ENCODE data around the gene HLA-DPB1. TPM values are rescaled to one million over a fixed set of nuclear protein-coding genes. Genes with fewer than 3 reads are reported as not detected.

The HLA-DPB1 gene
- total and polyA plus RNA-seq, 2 donors (not counting 1 experiment from before 2014, with no cell fraction given): 1.3 to 11.5 TPM

- no peak overlapping the region for H3K27ac ChIP-seq (ENCODE audit: insufficient read depth, low read length)
- H3K79me2 ChIP-seq (ENCODE audit: control insufficient read depth, insufficient read depth, low read length): no peaks in the 10 kb centered on the region
- H3K4me3 ChIP-seq (replicated peaks in 1 of 4; ENCODE audit: control extremely low read depth in 1 of 4, insufficient read depth in 1 of 4, low read depth in 3 of 4, low read length in 4 of 4): no peak overlapping the region
- no peak for DNase-seq (ENCODE audit: low read depth in 2 of 2)
- no peaks in the 10 kb centered on the region for H3K9me3 ChIP-seq (ENCODE audit: control insufficient read depth, insufficient read depth, low read depth, low read length)
- no peak overlapping the region for H3K9ac ChIP-seq (ENCODE audit: insufficient read depth, low read length)
- H3K36me3 ChIP-seq (ENCODE audit: control insufficient read depth, insufficient read depth, low read length): no peaks in the 10 kb centered on the region
- no peak overlapping the region for H3K4me2 ChIP-seq (ENCODE audit: extremely low read depth, insufficient read depth, low read length)
- no peak overlapping the region for H2AFZ ChIP-seq (ENCODE audit: low read length)
- no peaks in the 10 kb centered on the region for H4K20me1 ChIP-seq (ENCODE audit: control insufficient read depth, extremely low read depth, insufficient read depth, low read length)
- H3K27me3 ChIP-seq (ENCODE audit: control insufficient read depth, insufficient read depth, low read length): peaks cover 3% of the 10 kb centered on the region
- TF ChIP-seq CTCF (conservative IDR thresholded peaks at IDR 0.05 in 1 of 2, IDR thresholded peaks at IDR 0.05 in 1 of 2; ENCODE audit: low read depth in 1 of 2, low read length in 2 of 2): no peak
- no peak for TF ChIP-seq EZH2 (IDR thresholded peaks at IDR 0.05; ENCODE audit: low read length, missing control alignments)
- H3K4me1 ChIP-seq (ENCODE audit: control insufficient read depth, extremely low read depth, insufficient read depth, low read length): no peaks in the 10 kb centered on the region
Measured at GRCh38 chr6:33072508-33073100, 3.2 kb upstream of the HLA-DPB1 start.

- peaks cover 3% of the 10 kb centered on the region for H3K27me3 ChIP-seq (ENCODE audit: control insufficient read depth, insufficient read depth, low read length)
- DNase-seq (ENCODE audit: low read depth in 2 of 2): no peak
- no peak within 1 kb of the TSS for H2AFZ ChIP-seq (ENCODE audit: low read length)
- no peak within 1 kb of the TSS for H3K27ac ChIP-seq (ENCODE audit: insufficient read depth, low read length)
- TF ChIP-seq CTCF (conservative IDR thresholded peaks at IDR 0.05 in 1 of 2, IDR thresholded peaks at IDR 0.05 in 1 of 2; ENCODE audit: low read depth in 1 of 2, low read length in 2 of 2): no peak
- no peak for TF ChIP-seq EZH2 (IDR thresholded peaks at IDR 0.05; ENCODE audit: low read length, missing control alignments)
- H3K4me2 ChIP-seq (ENCODE audit: extremely low read depth, insufficient read depth, low read length): no peak within 1 kb of the TSS
- H3K4me3 ChIP-seq (replicated peaks in 1 of 4; ENCODE audit: control extremely low read depth in 1 of 4, insufficient read depth in 1 of 4, low read depth in 3 of 4, low read length in 4 of 4): no peak within 1 kb of the TSS
- H3K9me3 ChIP-seq (ENCODE audit: control insufficient read depth, insufficient read depth, low read depth, low read length): no peaks in the 10 kb centered on the region
- H3K9ac ChIP-seq (ENCODE audit: insufficient read depth, low read length): no peak within 1 kb of the TSS
- no peaks in the 10 kb centered on the region for H3K36me3 ChIP-seq (ENCODE audit: control insufficient read depth, insufficient read depth, low read length)
- H4K20me1 ChIP-seq (ENCODE audit: control insufficient read depth, extremely low read depth, insufficient read depth, low read length): no peaks in the 10 kb centered on the region
- no peaks in the 10 kb centered on the region for H3K4me1 ChIP-seq (ENCODE audit: control insufficient read depth, extremely low read depth, insufficient read depth, low read length)
- no peaks in the 10 kb centered on the region for H3K79me2 ChIP-seq (ENCODE audit: control insufficient read depth, insufficient read depth, low read length)
Measured at GRCh38 chr6:33073431-33073871, 2.3 kb upstream of the HLA-DPB1 start, which contains the start of gene HLA-DPA1. HLA-DPA1 (minus strand) TSS chr6:33073649.

GRCh38 chr6:33075208-33075567 lies 602 bp upstream of the HLA-DPB1 start:
- Histone ChIP-seq H3K27me3 (ENCODE audit: control insufficient read depth, insufficient read depth, low read length) (peaks cover 3% of the 10 kb centered on the region), H3K27ac (ENCODE audit: insufficient read depth, low read length) (no peak overlapping the region), H4K20me1 (ENCODE audit: control insufficient read depth, extremely low read depth, insufficient read depth, low read length) (no peaks in the 10 kb centered on the region), H3K4me1 (ENCODE audit: control insufficient read depth, extremely low read depth, insufficient read depth, low read length) (peaks cover 2% of the 10 kb centered on the region), H3K9ac (ENCODE audit: insufficient read depth, low read length) (no peak overlapping the region), H3K79me2 (ENCODE audit: control insufficient read depth, insufficient read depth, low read length) (no peaks in the 10 kb centered on the region), H3K9me3 (ENCODE audit: control insufficient read depth, insufficient read depth, low read depth, low read length) (no peaks in the 10 kb centered on the region), H3K4me2 (ENCODE audit: extremely low read depth, insufficient read depth, low read length) (no peak overlapping the region), H3K36me3 (ENCODE audit: control insufficient read depth, insufficient read depth, low read length) (no peaks in the 10 kb centered on the region), H3K4me3 (replicated peaks in 1 of 4; ENCODE audit: control extremely low read depth in 1 of 4, insufficient read depth in 1 of 4, low read depth in 3 of 4, low read length in 4 of 4) (no peak overlapping the region), H2AFZ (ENCODE audit: low read length) (no peak overlapping the region)
- DNase-seq (ENCODE audit: low read depth in 2 of 2): no peak
- TF ChIP-seq EZH2 (IDR thresholded peaks at IDR 0.05; ENCODE audit: low read length, missing control alignments): no peak
- TF ChIP-seq CTCF (conservative IDR thresholded peaks at IDR 0.05 in 1 of 2, IDR thresholded peaks at IDR 0.05 in 1 of 2; ENCODE audit: low read depth in 1 of 2, low read length in 2 of 2): no peak
